Prostate gland (tissue), 2 donors: ENCODE results near the gene KRTAP22-1. TPM values are rescaled to one million over a fixed set of nuclear protein-coding genes. Genes with fewer than 3 reads are reported as not detected.

Experiments used
- DNase-seq: peaks from one replicate; pipeline ENCODE4 v3.0.0-alpha.2; 2019; ENCODE audit warnings: low spot score
- H3K27ac ChIP-seq, 2 donors: fragments of 200-600 bp; sonication (generic); 2 replicates each; pipeline ENCODE4 v1.5.1; 2017 to 2019
- H3K27me3 ChIP-seq: fragments of 200-600 bp; sonication (generic); replicated peaks from 2 replicates; pipeline ENCODE4 v1.5.1; 2019; ENCODE audit not compliant: insufficient read depth
- H3K36me3 ChIP-seq, 2 donors: fragments of 200-600 bp; sonication (generic); 1 replicate in 1 of 2; 2 replicates in 1 of 2; pipeline versions ENCODE4 v1.5.1 to v1.8.1; 2017 to 2019
- H3K4me1 ChIP-seq: fragments of 200-600 bp; sonication (generic); replicated peaks from 2 replicates; pipeline ENCODE4 v1.5.1; 2019
- H3K4me3 ChIP-seq, 2 donors: fragments of 200-600 bp; sonication (generic); 2 replicates each; pipeline ENCODE4 v1.5.1; 2017 to 2019
- H3K9me3 ChIP-seq: fragments of 200-600 bp; sonication (generic); 2 replicates; pipeline ENCODE4 v1.5.1; 2017
- POLR2A ChIP-seq: fragments of 450-650 bp; IDR thresholded peaks from one replicate; pipeline ENCODE4 v1.6.1; 2016; ENCODE audit warnings: antibody characterized with exemption, mild to moderate bottlenecking
- POLR2AphosphoS5 ChIP-seq: sonication (generic); formaldehyde crosslinking; IDR thresholded peaks from one replicate; pipeline ENCODE4 v1.6.1; 2017; ENCODE audit warnings: antibody characterized with exemption
- WGBS: methylation state at CpG from one replicate; pipeline ENCODE4 v1.1.5; 2018; 5-methylcytosine and 5-hydroxymethylcytosine counted together
- intact Hi-C: fragments of 100-400 bp; cut with DNase I; formaldehyde crosslinking; loops from one replicate; pipeline ENCODE4 v1.14.2; 2022
- total RNA-seq, 2 donors: library from RNA; depleted of rRNA; stranded (reverse); fragments of >200 nt; gene quantifications; one replicate each; pipeline ENCODE4 v1.1.0, GENCODE V29; 2016
- TF ChIP-seq, protein P1 (sequence below), 4 experiments: fragments of 200-600 bp in 2 of 4; fragments of 450-650 bp in 2 of 4; sonication (generic) in 2 of 4; IDR thresholded peaks; 1 replicate in 3 of 4; 2 replicates in 1 of 4; pipeline ENCODE4 v1.5.1; 2016 to 2019; ENCODE audit warnings: antibody characterized with exemption in 4 of 4, mild to moderate bottlenecking in 2 of 4, moderate library complexity in 2 of 4

KRTAP22-1 gene
- total RNA-seq, 2 donors from 2014 or later, result not detected

GRCh38 chr21:30605968-30606367 is 5.1 kb downstream of the KRTAP22-1 start:
- Histone ChIP-seq H3K27me3 (no peaks in the 10 kb centered on the region), H3K4me3 (no peak overlapping the region), H3K27ac (no peak overlapping the region), H3K9me3 (no peaks in the 10 kb centered on the region), H3K36me3 (no peaks in the 10 kb centered on the region), H3K4me1 (no peaks in the 10 kb centered on the region)
- TF ChIP-seq, protein P1, sequence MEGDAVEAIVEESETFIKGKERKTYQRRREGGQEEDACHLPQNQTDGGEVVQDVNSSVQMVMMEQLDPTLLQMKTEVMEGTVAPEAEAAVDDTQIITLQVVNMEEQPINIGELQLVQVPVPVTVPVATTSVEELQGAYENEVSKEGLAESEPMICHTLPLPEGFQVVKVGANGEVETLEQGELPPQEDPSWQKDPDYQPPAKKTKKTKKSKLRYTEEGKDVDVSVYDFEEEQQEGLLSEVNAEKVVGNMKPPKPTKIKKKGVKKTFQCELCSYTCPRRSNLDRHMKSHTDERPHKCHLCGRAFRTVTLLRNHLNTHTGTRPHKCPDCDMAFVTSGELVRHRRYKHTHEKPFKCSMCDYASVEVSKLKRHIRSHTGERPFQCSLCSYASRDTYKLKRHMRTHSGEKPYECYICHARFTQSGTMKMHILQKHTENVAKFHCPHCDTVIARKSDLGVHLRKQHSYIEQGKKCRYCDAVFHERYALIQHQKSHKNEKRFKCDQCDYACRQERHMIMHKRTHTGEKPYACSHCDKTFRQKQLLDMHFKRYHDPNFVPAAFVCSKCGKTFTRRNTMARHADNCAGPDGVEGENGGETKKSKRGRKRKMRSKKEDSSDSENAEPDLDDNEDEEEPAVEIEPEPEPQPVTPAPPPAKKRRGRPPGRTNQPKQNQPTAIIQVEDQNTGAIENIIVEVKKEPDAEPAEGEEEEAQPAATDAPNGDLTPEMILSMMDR (IDR thresholded peaks at IDR 0.05), result no peak
- TF ChIP-seq POLR2AphosphoS5 (no peak), POLR2A (no peak)
- intact Hi-C loops, result no loop called here
- no peak for DNase-seq
- WGBS, result 90% methylated on average over 2 of the region's 2 CpGs

GRCh38 chr21:30612132-30612531 is 11.2 kb downstream of the KRTAP22-1 start:
- no peak for DNase-seq
- Histone ChIP-seq H3K36me3 (no peaks in the 10 kb centered on the region), H3K4me1 (no peaks in the 10 kb centered on the region), H3K27ac (no peak overlapping the region), H3K9me3 (no peaks in the 10 kb centered on the region), H3K27me3 (no peaks in the 10 kb centered on the region), H3K4me3 (no peak overlapping the region)
- no peak for TF ChIP-seq POLR2A
- TF ChIP-seq POLR2AphosphoS5, result no peak
- TF ChIP-seq, protein P1 (IDR thresholded peaks at IDR 0.05), result no peak
- intact Hi-C loops, result no loop called here
- 70% methylated on average over 2 of the region's 2 CpGs for WGBS

DNA sequence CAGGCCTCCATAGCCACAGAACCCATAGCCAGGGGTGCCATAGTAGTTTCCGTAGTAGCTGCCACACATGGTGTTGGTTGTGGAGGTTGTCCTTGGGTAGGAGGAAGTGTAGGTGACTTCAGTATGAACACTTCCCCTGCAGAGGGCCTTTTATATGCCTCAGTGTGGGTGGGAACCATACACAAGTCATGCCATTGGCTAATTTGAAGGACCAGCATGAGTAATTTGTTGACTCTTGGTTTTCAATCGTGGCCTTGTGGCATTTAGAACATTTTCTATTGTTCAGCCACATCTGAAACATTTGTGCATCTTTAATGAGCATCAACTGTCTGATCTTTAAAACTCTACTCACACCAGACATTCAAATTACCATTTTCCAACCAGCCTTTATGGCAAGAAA is 12.9 kb downstream of the KRTAP22-1 start, which contains the start of gene KRTAP6-1:
TSS of gene KRTAP6-1 (minus strand) at position 95 of the 400 bp plus-strand sequence. CDS start at position 69, 26 bp downstream.
- no peaks in the 10 kb centered on the region for H3K4me1 ChIP-seq
- no peak for DNase-seq
- no peak for TF ChIP-seq POLR2AphosphoS5
- TF ChIP-seq, protein P1 (IDR thresholded peaks at IDR 0.05), result no peak
- no peak for TF ChIP-seq POLR2A
- intact Hi-C loops, result no loop called here
- no peak within 1 kb of the TSS for H3K27ac ChIP-seq
- H3K27me3 ChIP-seq, result no peaks in the 10 kb centered on the region
- H3K4me3 ChIP-seq, result no peak within 1 kb of the TSS
- 73% methylated on average over 2 of the region's 2 CpGs for WGBS
- no peaks in the 10 kb centered on the region for H3K9me3 ChIP-seq
- H3K36me3 ChIP-seq, result no peaks in the 10 kb centered on the region

DNA sequence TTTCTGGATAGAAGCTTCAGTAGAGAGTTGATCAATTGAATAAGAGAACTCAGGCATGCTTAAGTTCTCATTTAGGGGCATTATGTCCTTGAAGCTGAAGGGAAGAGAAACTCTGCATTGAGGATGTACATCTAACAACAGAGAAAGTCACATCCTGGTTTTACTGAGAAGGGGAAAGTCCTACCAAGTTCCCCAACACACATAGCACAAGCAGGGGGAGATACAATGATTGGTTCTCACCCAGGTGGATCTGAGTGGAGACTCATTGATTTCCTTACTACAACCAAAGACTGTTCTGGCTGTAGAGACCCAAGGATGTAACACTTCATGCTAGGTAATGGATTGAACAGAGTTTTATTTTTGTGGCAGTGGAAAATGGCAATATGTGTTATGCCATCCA is 14.3 kb downstream of the KRTAP22-1 start:
- TF ChIP-seq, protein P1 (IDR thresholded peaks at IDR 0.05), result no peak
- no peak for TF ChIP-seq POLR2A
- no peak for TF ChIP-seq POLR2AphosphoS5
- Histone ChIP-seq H3K36me3 (no peaks in the 10 kb centered on the region), H3K27ac (no peak overlapping the region), H3K4me3 (no peak overlapping the region), H3K27me3 (no peaks in the 10 kb centered on the region), H3K4me1 (no peaks in the 10 kb centered on the region), H3K9me3 (no peaks in the 10 kb centered on the region)
- no peak for DNase-seq
- intact Hi-C loops, result no loop called here

GRCh38 chr21:30616125-30616524 is 15.2 kb downstream of the KRTAP22-1 start, which contains the start of gene KRTAP20-1:
Gene KRTAP20-1, plus strand, starts transcription at chr21:30616425. Its CDS starts 30 bp downstream, at chr21:30616455.
- Histone ChIP-seq H3K27me3 (no peaks in the 10 kb centered on the region), H3K4me3 (no peak within 1 kb of the TSS), H3K4me1 (no peaks in the 10 kb centered on the region), H3K9me3 (no peaks in the 10 kb centered on the region), H3K27ac (no peak within 1 kb of the TSS), H3K36me3 (no peaks in the 10 kb centered on the region)
- no peak for DNase-seq
- TF ChIP-seq, protein P1 (IDR thresholded peaks at IDR 0.05), result no peak
- TF ChIP-seq POLR2AphosphoS5 (no peak), POLR2A (no peak)
- WGBS, result 95% methylated on average over 2 of the region's 2 CpGs
- intact Hi-C loops, result no loop called here
